ENCODE results near the gene TMA16. TPM values are rescaled to one million over a fixed set of nuclear protein-coding genes. Genes with fewer than 3 reads are reported as not detected.

Gene TMA16
- total RNA-seq, 1 donor from 2014 or later, result 36.9 TPM

DNA sequence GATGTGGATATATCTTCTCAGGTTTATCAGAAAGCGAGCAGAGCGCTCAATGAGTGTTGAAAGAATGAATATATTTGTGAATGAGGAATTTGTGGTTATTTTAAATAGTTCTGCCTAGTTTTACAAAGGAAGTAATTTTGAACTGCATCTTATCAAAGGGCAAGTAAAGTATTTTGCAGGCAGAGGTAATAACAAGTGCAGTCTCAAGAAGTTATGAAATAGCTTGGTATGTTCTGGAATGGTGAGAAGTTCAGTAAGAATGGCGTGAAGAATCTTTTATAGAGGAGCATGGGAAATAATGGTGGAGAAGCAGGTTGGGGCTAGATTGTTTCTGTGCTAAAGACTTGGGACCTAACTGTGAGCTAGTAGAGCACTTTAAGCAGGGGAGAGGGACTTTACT lies 10.9 kb downstream of the TMA16 start:
- no peak overlapping the region for H3K27ac ChIP-seq

DNA sequence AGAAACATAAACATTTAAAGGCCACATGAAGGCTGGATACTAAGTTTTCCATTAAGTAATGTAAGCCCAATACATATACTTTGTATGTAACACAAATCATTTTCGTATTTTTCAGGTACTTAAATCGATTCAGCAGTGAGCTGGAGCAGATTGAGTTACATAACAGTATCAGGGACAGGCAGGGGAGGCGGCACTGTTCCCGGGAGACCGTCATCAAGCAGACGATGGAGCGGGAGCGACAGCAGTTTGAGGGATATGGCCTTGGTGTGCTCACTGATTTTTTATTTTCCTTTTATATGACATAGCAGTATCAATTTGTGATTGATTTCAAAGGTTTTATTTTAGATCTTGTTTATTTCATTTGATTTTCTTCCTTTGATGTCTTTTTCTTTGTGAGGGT lies 20.7 kb downstream of the TMA16 start:
- no peak overlapping the region for H3K4me3 ChIP-seq
- intact Hi-C loops (cut with DNase I), result no loop called here
- no peak for DNase-seq (ENCODE audit: low spot score in 2 of 2)
- no peaks in the 10 kb centered on the region for H3K9me3 ChIP-seq
- H3K36me3 ChIP-seq, result peaks cover 32 to 37% of the 10 kb centered on the region in 2 donors
- no peak overlapping the region for H3K27ac ChIP-seq
- TF ChIP-seq, protein P1, sequence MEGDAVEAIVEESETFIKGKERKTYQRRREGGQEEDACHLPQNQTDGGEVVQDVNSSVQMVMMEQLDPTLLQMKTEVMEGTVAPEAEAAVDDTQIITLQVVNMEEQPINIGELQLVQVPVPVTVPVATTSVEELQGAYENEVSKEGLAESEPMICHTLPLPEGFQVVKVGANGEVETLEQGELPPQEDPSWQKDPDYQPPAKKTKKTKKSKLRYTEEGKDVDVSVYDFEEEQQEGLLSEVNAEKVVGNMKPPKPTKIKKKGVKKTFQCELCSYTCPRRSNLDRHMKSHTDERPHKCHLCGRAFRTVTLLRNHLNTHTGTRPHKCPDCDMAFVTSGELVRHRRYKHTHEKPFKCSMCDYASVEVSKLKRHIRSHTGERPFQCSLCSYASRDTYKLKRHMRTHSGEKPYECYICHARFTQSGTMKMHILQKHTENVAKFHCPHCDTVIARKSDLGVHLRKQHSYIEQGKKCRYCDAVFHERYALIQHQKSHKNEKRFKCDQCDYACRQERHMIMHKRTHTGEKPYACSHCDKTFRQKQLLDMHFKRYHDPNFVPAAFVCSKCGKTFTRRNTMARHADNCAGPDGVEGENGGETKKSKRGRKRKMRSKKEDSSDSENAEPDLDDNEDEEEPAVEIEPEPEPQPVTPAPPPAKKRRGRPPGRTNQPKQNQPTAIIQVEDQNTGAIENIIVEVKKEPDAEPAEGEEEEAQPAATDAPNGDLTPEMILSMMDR (IDR thresholded peaks at IDR 0.05), result no peak
- H3K27me3 ChIP-seq, result no peaks in the 10 kb centered on the region
- H3K4me1 ChIP-seq, result no peaks in the 10 kb centered on the region

More for the DNA sequence above, 10.9 kb downstream of the TMA16 start:
- intact Hi-C loops (cut with DNase I), result no loop called here
- H3K4me1 ChIP-seq, result peaks cover 0 to 3% of the 10 kb centered on the region in 2 donors
- H3K27me3 ChIP-seq, result no peaks in the 10 kb centered on the region
- DNase-seq (ENCODE audit: low spot score in 2 of 2), result no peak
- TF ChIP-seq, protein P1 (IDR thresholded peaks at IDR 0.05), result no peak
- H3K36me3 ChIP-seq, result peaks cover 0 to 22% of the 10 kb centered on the region in 2 donors
- H3K9me3 ChIP-seq, result no peaks in the 10 kb centered on the region
- no peak overlapping the region for H3K4me3 ChIP-seq

DNA sequence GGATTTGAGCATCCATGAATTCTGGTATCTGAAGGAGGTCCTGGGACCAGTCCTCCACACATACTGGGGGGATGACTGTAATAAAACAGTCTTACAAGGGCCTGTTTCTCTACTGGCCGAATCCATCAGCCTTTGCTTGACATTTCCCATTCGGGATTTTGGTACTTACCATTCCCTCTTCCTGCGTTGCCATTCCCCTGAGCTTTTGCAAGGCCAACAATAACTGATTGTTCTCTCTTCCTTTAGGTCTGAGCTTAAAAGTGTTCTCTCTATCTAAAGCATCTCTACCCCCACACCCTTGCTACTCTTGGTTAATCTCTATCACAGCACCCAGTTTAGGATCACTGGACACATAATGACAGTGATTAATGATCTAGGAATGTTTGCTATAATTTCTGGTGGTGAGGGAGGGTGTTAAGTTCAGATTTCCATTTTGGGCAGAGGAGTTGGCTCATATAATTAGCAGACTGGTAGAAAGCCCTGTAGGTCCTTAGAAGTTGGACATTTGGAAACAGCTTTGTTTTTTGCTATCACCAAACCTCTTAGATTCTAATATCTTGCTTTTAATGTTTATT lies 29.4 kb downstream of the TMA16 start:
- no peak overlapping the region for H3K27ac ChIP-seq
- no peaks in the 10 kb centered on the region for H3K4me1 ChIP-seq
- H3K4me3 ChIP-seq, result no peak overlapping the region
- intact Hi-C loops (cut with DNase I), result no loop called here
- no peaks in the 10 kb centered on the region for H3K27me3 ChIP-seq
- DNase-seq (ENCODE audit: low spot score in 2 of 2), result no peak
- TF ChIP-seq, protein P1 (IDR thresholded peaks at IDR 0.05), result no peak
- peaks cover 26 to 46% of the 10 kb centered on the region in 2 donors for H3K36me3 ChIP-seq
- H3K9me3 ChIP-seq, result no peaks in the 10 kb centered on the region

DNA sequence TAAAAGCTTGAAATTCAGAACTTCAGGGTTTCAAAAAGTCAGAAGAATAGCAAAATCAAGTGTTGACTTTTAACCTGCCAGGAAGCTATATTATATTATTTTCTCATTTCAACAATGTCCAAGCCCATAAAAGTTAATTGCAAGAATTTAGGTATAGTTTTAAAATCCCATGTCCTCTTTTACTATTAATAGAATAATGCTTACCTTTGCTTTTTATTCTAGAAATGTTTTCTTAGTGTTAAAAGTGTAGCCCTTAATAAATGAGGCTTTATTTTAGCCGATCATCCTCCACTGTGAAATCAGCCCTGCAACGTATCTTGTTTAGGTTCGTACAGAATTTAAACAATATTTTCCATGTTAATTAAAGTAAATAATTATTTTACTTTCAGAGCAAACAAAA lies 31.5 kb downstream of the TMA16 start:
- TF ChIP-seq, protein P1 (IDR thresholded peaks at IDR 0.05), result no peak
- no peaks in the 10 kb centered on the region for H3K27me3 ChIP-seq
- no peaks in the 10 kb centered on the region for H3K9me3 ChIP-seq
- no peak overlapping the region for H3K4me3 ChIP-seq
- no peak overlapping the region for H3K27ac ChIP-seq
- no peaks in the 10 kb centered on the region for H3K4me1 ChIP-seq
- intact Hi-C loops (cut with DNase I), result no loop called here
- peaks cover 17 to 45% of the 10 kb centered on the region in 2 donors for H3K36me3 ChIP-seq
- no peak for DNase-seq (ENCODE audit: low spot score in 2 of 2)

DNA sequence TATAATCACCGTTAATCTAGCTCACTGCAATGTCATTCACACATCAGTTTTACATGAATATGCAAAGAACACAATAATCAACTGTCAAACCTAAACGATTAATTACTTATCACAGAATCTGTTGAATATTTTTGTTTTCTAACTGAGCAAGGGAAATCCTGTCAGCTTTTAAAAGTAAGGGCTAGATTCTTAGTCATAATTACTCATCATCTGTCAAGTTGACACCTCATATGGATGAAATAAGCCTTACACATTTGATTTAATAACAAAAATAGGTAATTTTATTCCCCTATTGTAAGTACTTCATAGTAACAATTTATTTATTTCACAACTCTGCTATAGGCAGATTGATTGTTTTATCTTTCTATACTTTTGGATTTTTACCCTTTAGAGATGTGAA lies 32.7 kb downstream of the TMA16 start:
- intact Hi-C loops (cut with DNase I), result no loop called here
- TF ChIP-seq, protein P1 (IDR thresholded peaks at IDR 0.05), result no peak
- H3K9me3 ChIP-seq, result no peaks in the 10 kb centered on the region
- no peak overlapping the region for H3K27ac ChIP-seq
- H3K36me3 ChIP-seq, result peaks cover 17 to 34% of the 10 kb centered on the region in 2 donors
- no peak for DNase-seq (ENCODE audit: low spot score in 2 of 2)
- H3K4me1 ChIP-seq, result no peaks in the 10 kb centered on the region
- no peaks in the 10 kb centered on the region for H3K27me3 ChIP-seq
- H3K4me3 ChIP-seq, result no peak overlapping the region

DNA sequence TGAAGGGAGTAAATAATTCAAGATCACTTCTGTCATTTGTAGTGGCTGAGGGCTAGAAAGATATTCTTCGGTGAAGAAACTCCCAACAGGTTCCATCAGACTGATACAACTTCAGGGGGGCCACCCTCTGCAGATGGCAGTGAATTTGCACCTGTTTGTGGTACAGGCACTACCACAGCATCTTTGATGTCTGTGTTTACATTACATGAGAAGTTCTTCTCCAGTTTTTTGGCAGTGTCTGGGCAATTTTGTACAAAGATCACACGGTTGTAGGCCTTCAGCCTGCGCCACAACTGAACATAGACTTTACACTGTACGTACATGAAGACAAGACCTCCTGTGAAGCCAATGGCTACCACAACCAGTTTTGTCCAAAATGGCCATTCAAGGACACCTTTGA lies 34.2 kb downstream of the TMA16 start:
- no peaks in the 10 kb centered on the region for H3K9me3 ChIP-seq
- TF ChIP-seq, protein P1 (IDR thresholded peaks at IDR 0.05), result no peak
- no peak for DNase-seq (ENCODE audit: low spot score in 2 of 2)
- H3K36me3 ChIP-seq, result peaks cover 10 to 28% of the 10 kb centered on the region in 2 donors
- no peak overlapping the region for H3K4me3 ChIP-seq
- H3K27me3 ChIP-seq, result no peaks in the 10 kb centered on the region
- no peaks in the 10 kb centered on the region for H3K4me1 ChIP-seq
- intact Hi-C loops (cut with DNase I), result no loop called here
- no peak overlapping the region for H3K27ac ChIP-seq
